GM18499 (cell line): Measurements from ENCODE around the gene DGKD.

Experiments used
- ATAC-seq: cut with Tn5 transposase; IDR thresholded peaks from one replicate; pipeline ENCODE4 v1.9.1; 2021; ENCODE audit warnings: moderate number of reproducible peaks; ENCODE audit not compliant: insufficient read depth, unreplicated experiment

Gene DGKD

GRCh38 chr2:233453916-233454315, 99.6 kb downstream of the DGKD start:
- ATAC-seq = no peak

GRCh38 chr2:233455006-233455405, 100.7 kb downstream of the DGKD start:
- no peak for ATAC-seq

- ATAC-seq = no peak
These were observed 101.2 kb downstream of the DGKD start for GRCh38 chr2:233455491-233455890.

GRCh38 chr2:233456111-233456510, 101.8 kb downstream of the DGKD start:
- no peak for ATAC-seq

- ATAC-seq = no peak
These were observed 102.6 kb downstream of the DGKD start for GRCh38 chr2:233456934-233457333.

GRCh38 chr2:233457356-233457755, 103.1 kb downstream of the DGKD start:
- ATAC-seq = no peak

GRCh38 chr2:233458031-233458610, 103.8 kb downstream of the DGKD start:
- no peak for ATAC-seq

GRCh38 chr2:233458826-233459225, 104.5 kb downstream of the DGKD start:
- no peak for ATAC-seq

- ATAC-seq = no peak
These were observed 105.1 kb downstream of the DGKD start for GRCh38 chr2:233459426-233459825.

GRCh38 chr2:233460726-233461441, 106.6 kb downstream of the DGKD start:
- no peak for ATAC-seq

GRCh38 chr2:233461481-233461891, 107.2 kb downstream of the DGKD start:
- no peak for ATAC-seq

GRCh38 chr2:233462202-233462785, 108.0 kb downstream of the DGKD start:
- no peak for ATAC-seq

- no peak for ATAC-seq
These were observed 108.7 kb downstream of the DGKD start for GRCh38 chr2:233462826-233463470.

- ATAC-seq = no peak
These were observed 109.3 kb downstream of the DGKD start for GRCh38 chr2:233463586-233463985.

- ATAC-seq = no peak
These were observed 109.8 kb downstream of the DGKD start for GRCh38 chr2:233464056-233464455.

GRCh38 chr2:233464531-233465240, 110.4 kb downstream of the DGKD start:
- ATAC-seq = no peak

- no peak for ATAC-seq
These were observed 112.8 kb downstream of the DGKD start for GRCh38 chr2:233466991-233467603.

GRCh38 chr2:233468047-233468740, 113.9 kb downstream of the DGKD start:
- no peak for ATAC-seq

- ATAC-seq = no peak
These were observed 114.4 kb downstream of the DGKD start for GRCh38 chr2:233468741-233469110.
